Osteoblast (primary cell): Measurements from ENCODE around the gene SAG. TPM values are rescaled to one million over a fixed set of nuclear protein-coding genes. Genes with fewer than 3 reads are reported as not detected.

Experiments used
- DNase-seq: peaks from one replicate; pipeline ENCODE4 v3.0.0; 2011; ENCODE audit warnings: low spot score, mixed read lengths; ENCODE audit not compliant: insufficient read length; ENCODE audit errors: missing footprints
- H2AFZ ChIP-seq: 2 replicates; pipeline ENCODE4 v1.6.0; 2011; ENCODE audit warnings: mild to moderate bottlenecking, low read length
- H3K27ac ChIP-seq: 2 replicates; pipeline ENCODE4 v1.5.1; 2011; ENCODE audit warnings: mild to moderate bottlenecking, low read depth, low read length, moderate library complexity
- H3K27me3 ChIP-seq: 2 replicates; pipeline ENCODE4 v1.6.0; 2012; ENCODE audit warnings: mild to moderate bottlenecking, control low read depth, inconsistent platforms, low read length, moderate library complexity; ENCODE audit not compliant: insufficient read depth
- H3K36me3 ChIP-seq: 2 replicates; pipeline ENCODE4 v1.5.1; 2011; ENCODE audit warnings: mild to moderate bottlenecking, low read length, control low read depth, moderate library complexity; ENCODE audit not compliant: insufficient read depth
- H3K4me1 ChIP-seq: 2 replicates; pipeline ENCODE4 v1.5.1; 2011; ENCODE audit warnings: mild to moderate bottlenecking, low read length, control low read depth, moderate library complexity; ENCODE audit not compliant: insufficient read depth
- H3K4me2 ChIP-seq: 2 replicates; pipeline ENCODE4 v1.6.0; 2011; ENCODE audit warnings: mild to moderate bottlenecking, low read length; ENCODE audit not compliant: insufficient read depth
- H3K4me3 ChIP-seq: fragments of 200-600 bp; sonication (generic); 3 replicates; pipeline ENCODE4 v1.5.1; 2012; ENCODE audit warnings: mild to moderate bottlenecking, low read length, inconsistent platforms; ENCODE audit not compliant: insufficient read depth
- H3K79me2 ChIP-seq: 2 replicates; pipeline ENCODE4 v1.6.0; 2012; ENCODE audit warnings: mild to moderate bottlenecking, low read length, control low read depth, inconsistent platforms; ENCODE audit not compliant: insufficient read depth
- H3K9me3 ChIP-seq: 2 replicates; pipeline ENCODE4 v1.5.1; 2011; ENCODE audit warnings: low read depth, low read length, control low read depth
- H4K20me1 ChIP-seq: 2 replicates; pipeline ENCODE4 v1.6.0; 2012; ENCODE audit warnings: mild to moderate bottlenecking, low read length, control low read depth; ENCODE audit not compliant: insufficient read depth
- total RNA-seq: library from RNA; depleted of rRNA; stranded (reverse); fragments of >200 nt; gene quantifications from 2 replicates; pipeline ENCODE4 v1.2.3, GENCODE V29; 2012
- TF ChIP-seq, protein P1 (sequence below): IDR thresholded peaks from 2 replicates; pipeline ENCODE4 v1.5.1; 2011; ENCODE audit warnings: mild to moderate bottlenecking, low read depth, low read length, moderate library complexity; ENCODE audit errors: extremely low read depth

The SAG gene
- total RNA-seq, 1 donor, result not detected

DNA sequence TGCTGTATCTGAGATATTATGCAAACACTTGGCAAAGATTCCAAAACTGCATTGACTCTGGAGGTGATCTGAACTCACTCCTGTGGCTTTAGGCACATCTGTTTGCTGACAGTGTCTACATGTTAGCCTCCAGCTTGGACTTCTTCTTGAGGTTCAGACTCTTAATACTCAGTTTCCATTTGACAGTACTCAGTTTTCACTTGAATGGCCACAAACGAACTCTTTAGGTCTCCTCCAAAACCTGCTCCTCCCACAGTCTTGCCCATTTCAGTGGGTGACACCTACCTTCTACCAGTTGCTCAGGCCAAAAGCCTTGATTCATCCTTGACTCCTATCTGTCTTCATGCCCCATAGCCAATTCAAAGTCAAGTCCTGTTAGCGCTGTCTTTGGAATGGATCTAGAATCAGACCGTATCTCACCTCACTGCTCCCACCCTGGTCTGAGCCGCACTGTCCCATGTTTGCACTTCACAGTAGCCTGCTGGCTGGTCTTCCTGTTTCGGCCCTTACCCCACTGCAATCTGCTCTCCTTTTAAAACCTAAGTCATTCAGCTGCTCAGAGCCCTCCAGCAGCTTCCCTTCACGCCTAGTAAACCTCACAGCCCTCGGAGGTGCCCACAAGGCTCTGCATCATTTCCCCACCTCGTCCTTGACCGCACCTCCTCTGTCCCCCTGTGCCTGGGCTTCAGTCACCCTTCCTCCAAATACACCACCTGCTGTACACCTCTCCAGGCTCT is 45.6 kb upstream of the SAG start:
- Histone ChIP-seq H3K4me3 (no peak overlapping the region), H3K27ac (no peak overlapping the region), H3K27me3 (no peaks in the 10 kb centered on the region), H2AFZ (no peak overlapping the region), H3K79me2 (peaks cover 40% of the 10 kb centered on the region), H3K4me2 (no peak overlapping the region), H4K20me1 (peaks cover 20% of the 10 kb centered on the region), H3K36me3 (peaks cover 75% of the 10 kb centered on the region), H3K9me3 (no peaks in the 10 kb centered on the region), H3K4me1 (no peaks in the 10 kb centered on the region)
- TF ChIP-seq, protein P1, sequence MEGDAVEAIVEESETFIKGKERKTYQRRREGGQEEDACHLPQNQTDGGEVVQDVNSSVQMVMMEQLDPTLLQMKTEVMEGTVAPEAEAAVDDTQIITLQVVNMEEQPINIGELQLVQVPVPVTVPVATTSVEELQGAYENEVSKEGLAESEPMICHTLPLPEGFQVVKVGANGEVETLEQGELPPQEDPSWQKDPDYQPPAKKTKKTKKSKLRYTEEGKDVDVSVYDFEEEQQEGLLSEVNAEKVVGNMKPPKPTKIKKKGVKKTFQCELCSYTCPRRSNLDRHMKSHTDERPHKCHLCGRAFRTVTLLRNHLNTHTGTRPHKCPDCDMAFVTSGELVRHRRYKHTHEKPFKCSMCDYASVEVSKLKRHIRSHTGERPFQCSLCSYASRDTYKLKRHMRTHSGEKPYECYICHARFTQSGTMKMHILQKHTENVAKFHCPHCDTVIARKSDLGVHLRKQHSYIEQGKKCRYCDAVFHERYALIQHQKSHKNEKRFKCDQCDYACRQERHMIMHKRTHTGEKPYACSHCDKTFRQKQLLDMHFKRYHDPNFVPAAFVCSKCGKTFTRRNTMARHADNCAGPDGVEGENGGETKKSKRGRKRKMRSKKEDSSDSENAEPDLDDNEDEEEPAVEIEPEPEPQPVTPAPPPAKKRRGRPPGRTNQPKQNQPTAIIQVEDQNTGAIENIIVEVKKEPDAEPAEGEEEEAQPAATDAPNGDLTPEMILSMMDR, result no peak
- no peak for DNase-seq

DNA sequence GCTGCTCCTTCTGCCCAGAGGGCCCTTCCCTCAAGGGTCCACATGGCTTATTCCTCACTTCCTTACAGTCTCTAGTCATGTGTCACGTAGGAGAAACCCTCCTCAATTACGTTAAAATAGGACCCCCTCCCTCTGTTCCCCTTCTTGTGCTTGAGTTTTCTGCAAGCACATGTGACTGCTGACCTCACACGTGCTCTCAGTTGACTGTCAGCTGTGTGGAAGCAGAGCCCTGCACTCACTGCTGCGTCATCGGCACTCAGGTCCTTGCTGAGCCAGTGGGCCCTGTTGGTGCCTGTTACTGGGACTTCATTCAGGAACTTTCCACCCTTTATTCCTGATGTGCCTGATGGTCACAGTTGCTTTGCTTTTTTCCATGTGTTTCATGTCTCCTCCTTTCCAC is 45.1 kb upstream of the SAG start:
- Histone ChIP-seq H3K27ac (no peak overlapping the region), H3K4me1 (no peaks in the 10 kb centered on the region), H3K79me2 (peaks cover 35% of the 10 kb centered on the region), H4K20me1 (peaks cover 20% of the 10 kb centered on the region), H3K36me3 (peaks cover 74% of the 10 kb centered on the region), H3K4me2 (no peak overlapping the region), H3K9me3 (no peaks in the 10 kb centered on the region), H3K4me3 (no peak overlapping the region), H2AFZ (no peak overlapping the region), H3K27me3 (no peaks in the 10 kb centered on the region)
- TF ChIP-seq, protein P1, result no peak
- DNase-seq, result no peak

DNA sequence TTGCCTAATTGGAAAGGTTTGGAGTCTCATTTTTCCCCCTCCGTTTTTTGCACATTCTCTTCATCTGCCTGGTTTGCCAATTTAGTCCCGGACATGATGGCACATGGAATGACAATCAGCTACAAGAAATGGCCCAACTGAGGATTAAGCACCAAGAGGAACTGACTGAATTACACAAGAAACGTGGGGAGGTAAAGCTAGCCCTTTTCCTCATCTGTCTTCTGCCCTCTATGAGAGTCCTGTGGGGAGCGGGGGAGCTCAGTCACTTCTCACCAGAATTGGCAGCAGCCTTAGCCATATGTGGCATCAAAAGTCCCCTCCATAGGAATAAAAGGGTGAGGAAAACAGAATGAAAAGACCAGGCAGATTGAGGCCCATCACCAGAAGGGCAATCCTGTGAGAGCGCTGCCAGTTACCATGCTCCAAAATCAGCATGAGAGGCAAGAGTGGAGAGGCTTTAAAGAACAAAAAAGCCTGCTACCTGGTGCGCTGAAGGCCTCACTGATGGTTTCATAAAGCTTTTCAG is 44.5 kb upstream of the SAG start:
- no peaks in the 10 kb centered on the region for H3K27me3 ChIP-seq
- H3K79me2 ChIP-seq, result peaks cover 33% of the 10 kb centered on the region
- H3K4me1 ChIP-seq, result no peaks in the 10 kb centered on the region
- no peak overlapping the region for H3K27ac ChIP-seq
- no peak overlapping the region for H3K4me3 ChIP-seq
- peaks cover 78% of the 10 kb centered on the region for H3K36me3 ChIP-seq
- H4K20me1 ChIP-seq, result peaks cover 20% of the 10 kb centered on the region
- H3K4me2 ChIP-seq, result no peak overlapping the region
- TF ChIP-seq, protein P1, result no peak
- DNase-seq, result no peak
- H2AFZ ChIP-seq, result no peak overlapping the region
- H3K9me3 ChIP-seq, result no peaks in the 10 kb centered on the region

DNA sequence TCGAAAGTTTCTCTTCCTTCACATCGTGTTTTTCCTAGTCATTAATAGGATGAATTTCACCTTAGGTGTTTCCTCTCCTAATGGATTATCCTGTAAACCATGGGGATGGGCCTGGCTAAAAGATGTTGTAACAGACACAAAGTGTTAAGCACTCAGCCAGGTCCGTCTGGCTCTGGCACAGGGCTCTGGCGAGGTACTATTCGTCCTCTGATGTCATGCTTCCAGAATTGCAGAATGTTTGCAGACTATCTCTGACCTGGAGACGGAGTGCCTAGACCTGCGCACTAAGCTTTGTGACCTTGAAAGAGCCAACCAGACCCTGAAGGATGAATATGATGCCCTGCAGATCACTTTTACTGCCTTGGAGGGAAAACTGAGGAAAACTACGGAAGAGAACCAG is 42.9 kb upstream of the SAG start:
- DNase-seq, result no peak
- TF ChIP-seq, protein P1, result no peak
- H3K36me3 ChIP-seq, result peaks cover 81% of the 10 kb centered on the region

More for the DNA sequence above, 42.9 kb upstream of the SAG start:
- Histone ChIP-seq H3K27ac (no peak overlapping the region), H3K9me3 (no peaks in the 10 kb centered on the region), H3K27me3 (no peaks in the 10 kb centered on the region), H3K4me1 (no peaks in the 10 kb centered on the region), H3K4me2 (no peak overlapping the region), H3K79me2 (peaks cover 19% of the 10 kb centered on the region), H3K4me3 (no peak overlapping the region), H2AFZ (no peak overlapping the region), H4K20me1 (peaks cover 14% of the 10 kb centered on the region)
